ENCODE measurements around the gene NKAPL.
A peak's percentile ranks its signal among the peaks of the same experiment; 100 is the strongest.

NKAPL gene

DNA sequence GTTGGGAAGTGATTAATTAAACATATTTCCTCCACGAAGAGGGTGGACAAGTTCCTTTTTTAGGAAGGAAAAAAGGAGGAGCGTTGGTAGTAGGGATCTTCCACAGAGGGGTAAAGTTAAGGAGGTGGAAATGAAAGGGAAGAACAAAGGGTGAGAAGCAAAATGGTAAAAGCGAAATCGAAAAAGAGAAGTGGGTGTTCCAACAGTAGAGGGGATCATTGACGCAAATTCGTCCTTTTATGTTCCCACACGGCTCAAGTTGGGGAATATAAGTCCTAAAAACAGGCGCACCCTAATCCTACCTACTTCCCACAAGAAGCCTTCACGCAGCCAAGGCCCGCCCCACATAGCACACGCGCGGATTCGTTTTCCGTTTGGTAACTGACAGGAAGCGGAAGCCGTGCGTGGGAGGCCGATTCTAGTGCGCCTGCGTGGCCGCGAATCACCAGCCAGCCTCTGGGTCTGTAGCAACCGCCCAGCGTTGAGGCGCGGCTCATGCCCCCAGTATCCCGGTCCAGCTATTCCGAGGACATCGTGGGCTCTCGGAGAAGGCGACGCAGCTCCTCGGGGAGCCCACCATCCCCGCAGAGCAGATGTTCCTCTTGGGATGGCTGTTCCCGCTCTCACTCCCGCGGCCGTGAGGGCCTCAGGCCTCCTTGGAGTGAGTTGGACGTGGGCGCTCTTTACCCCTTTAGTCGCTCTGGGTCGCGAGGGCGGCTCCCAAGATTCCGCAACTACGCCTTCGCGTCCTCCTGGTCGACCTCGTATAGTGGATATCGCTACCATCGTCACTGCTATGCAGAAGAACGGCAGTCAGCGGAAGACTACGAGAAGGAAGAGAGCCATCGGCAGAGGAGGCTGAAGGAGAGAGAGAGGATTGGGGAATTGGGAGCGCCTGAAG lies at the start of gene NKAPL:
TSS of gene NKAPL (plus strand) at position 421 of the 901 bp plus-strand sequence. CDS start at position 496, 75 bp downstream.
- DNase-seq (ENCODE audit: low spot score): peak; percentile 43

GRCh38 chr6:28209753-28210535 lies 49.2 kb upstream of the NKAPL start:
- DNase-seq (ENCODE audit: low spot score): no peak

GRCh38 chr6:28211840-28212509 lies 47.1 kb upstream of the NKAPL start:
- no peak for DNase-seq (ENCODE audit: low spot score)

DNA sequence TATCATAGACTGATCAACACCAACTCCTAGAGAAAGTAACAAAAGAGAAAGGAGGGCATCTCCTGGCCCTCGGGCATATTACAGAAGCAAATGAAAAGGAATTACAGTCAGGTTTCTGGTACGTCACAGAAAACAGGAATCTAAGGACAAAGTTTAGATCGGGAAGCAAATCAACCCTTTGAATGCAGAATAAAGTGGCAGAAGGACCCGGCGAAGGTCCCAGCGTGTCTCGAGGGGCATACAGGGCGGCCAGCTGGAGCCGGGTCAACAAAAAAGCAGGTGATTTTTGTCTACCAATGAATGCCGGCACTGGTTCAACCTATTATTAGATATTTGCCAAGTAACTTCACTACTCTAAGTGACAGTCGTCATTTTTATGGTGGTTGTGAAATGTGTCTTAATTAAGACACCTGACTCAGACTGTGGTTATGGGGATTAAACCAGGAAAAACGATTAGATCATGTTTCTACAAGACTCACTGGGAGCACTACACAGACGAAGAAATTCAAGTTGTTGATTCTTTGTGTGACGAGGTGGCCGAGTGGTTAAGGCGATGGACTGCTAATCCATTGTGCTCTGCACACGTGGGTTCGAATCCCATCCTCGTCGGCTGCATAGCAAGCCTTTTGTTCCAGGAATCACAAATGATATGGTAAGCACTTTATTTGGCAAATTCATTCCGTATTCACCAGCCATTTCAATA lies 46.4 kb upstream of the NKAPL start:
- peak; percentile 65 for DNase-seq (ENCODE audit: low spot score)

DNA sequence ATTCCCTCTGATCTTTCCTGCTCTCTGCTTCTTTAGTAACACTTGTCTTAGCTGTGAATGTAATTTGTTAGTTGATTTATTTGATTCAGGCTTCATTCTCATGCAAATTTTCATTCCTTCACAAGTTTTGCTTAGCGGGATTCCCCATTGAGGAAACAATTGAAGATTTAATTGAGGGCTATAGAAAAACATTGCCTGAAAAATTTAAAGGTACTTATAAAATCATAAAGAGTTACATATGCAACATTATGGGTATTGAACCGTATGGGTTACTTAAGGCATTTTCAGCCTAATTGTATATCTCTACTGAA lies 45.9 kb upstream of the NKAPL start:
- DNase-seq (ENCODE audit: low spot score): no peak

DNA sequence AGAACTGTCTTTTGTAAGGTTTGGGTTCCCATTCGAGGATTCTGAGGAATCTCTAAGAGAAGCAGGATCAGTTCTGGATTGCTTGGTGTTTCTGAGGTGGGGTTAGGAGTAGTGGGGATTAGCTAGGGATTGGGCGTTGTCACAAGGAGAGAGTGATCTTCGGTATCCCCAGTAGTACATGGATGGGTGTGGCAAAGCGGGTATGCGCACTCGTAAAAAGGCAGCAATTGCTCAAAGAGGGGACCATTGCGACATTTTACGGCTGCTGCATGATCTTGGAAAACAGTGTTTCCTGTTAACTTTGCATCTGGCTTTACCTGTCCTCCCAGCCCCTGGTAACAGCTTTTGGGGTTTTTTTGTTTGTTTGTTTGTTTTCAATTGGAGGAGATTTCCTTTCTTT lies 43.7 kb upstream of the NKAPL start:
- no peak for DNase-seq (ENCODE audit: low spot score)

GRCh38 chr6:28217890-28218289 lies 41.2 kb upstream of the NKAPL start:
- DNase-seq (ENCODE audit: low spot score): no peak

- DNase-seq (ENCODE audit: low spot score): peak; percentile 79
Measured at GRCh38 chr6:28218312-28219248, 40.5 kb upstream of the NKAPL start.

DNA sequence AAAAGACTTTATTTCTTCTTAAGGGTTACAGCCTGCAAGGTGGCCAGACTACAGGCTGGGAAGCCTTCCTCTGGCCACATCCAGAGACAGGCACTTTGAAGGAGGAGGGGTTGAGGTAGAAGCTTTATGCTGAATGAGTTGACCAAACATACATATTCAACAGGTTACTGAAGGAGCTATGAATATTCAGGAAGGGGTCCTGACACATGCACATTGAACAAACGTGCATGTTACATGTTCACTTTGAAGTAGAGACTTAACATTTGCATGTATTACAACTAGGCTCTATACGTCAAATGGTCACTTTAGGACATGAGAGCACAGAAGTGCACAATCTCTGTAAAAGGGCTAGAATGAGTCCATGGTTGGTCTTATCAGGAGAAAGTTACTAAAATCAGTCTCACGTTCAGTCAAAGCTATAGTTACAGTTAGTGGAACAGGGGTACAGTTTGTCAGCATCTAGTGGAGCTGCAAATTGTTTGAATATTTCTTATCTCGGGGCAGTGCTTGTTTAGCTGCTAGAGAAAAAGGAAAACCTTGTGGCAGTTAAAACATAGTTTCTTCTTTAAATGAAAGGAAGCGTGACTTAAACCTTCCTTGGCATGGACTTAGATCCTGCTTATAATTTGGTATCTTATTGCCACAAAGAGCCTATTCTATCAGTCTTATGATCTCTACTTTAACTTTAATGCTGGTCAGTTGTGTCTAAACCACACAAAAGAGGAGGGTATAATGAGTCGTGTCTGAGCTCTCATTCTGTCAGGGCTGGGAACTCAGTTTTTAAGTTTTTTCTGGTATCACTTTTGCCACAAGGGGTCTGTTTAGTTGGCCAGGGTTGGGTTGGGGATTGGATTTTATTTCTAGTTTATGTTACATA lies 38.6 kb upstream of the NKAPL start:
- no peak for DNase-seq (ENCODE audit: low spot score)

- no peak for DNase-seq (ENCODE audit: low spot score)
Measured at GRCh38 chr6:28224131-28225055, 34.7 kb upstream of the NKAPL start.

GRCh38 chr6:28225056-28225834 lies 33.9 kb upstream of the NKAPL start, which contains the start of gene ZSCAN9:
Gene ZSCAN9 (plus strand): TSS chr6:28225275. CDS start chr6:28227085, 1,810 bp downstream.
- DNase-seq (ENCODE audit: low spot score): peak; percentile 80

- DNase-seq (ENCODE audit: low spot score): no peak
Measured at GRCh38 chr6:28226460-28226859, 32.6 kb upstream of the NKAPL start.

DNA sequence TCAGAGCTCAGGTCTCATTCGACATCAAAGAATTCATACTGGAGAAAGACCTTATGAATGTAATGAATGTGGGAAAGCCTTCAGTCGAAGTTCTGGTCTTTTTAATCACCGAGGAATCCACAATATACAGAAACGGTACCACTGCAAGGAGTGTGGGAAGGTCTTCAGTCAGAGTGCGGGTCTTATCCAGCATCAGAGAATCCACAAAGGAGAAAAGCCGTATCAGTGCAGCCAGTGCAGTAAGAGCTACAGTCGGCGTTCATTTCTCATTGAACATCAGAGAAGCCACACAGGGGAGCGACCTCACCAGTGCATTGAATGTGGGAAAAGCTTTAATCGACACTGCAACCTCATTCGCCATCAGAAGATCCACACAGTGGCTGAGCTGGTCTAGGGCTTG lies 26.3 kb upstream of the NKAPL start:
- DNase-seq (ENCODE audit: low spot score): no peak

GRCh38 chr6:28235912-28236452 lies 23.1 kb upstream of the NKAPL start:
- DNase-seq (ENCODE audit: low spot score): no peak

GRCh38 chr6:28239636-28240035 lies 19.5 kb upstream of the NKAPL start:
- no peak for DNase-seq (ENCODE audit: low spot score)

GRCh38 chr6:28240471-28240870 lies 18.6 kb upstream of the NKAPL start:
- DNase-seq (ENCODE audit: low spot score): no peak

DNA sequence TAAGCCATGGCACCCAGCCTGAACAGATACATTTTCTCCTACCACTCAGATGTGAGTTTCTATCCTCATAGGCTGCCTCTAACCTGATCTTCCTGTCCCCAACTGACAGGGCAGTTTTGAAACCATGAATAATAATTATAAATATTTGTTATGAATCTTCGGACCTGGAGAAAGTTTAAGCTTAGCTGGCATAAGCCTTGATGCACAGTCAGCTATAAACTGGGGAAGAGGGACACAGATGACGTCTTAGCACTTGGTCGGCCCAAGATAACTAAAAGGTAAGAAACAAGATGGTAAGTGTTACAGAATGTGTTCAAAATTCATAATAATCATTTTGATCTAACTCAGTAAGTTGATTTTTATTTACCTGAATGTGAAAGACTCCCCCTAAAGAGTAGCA lies 15.2 kb upstream of the NKAPL start:
- DNase-seq (ENCODE audit: low spot score): no peak

All from hepatic stellate cell (primary cell).